ENCODE results near the gene DIO1. TPM values are rescaled to one million over a fixed set of nuclear protein-coding genes. Genes with fewer than 3 reads are reported as not detected.
"Not testable (repeated sequence)": the region's sequence is repeated elsewhere in the genome, so short reads cannot be mapped to it uniquely, and the experiment has no call there.

The DIO1 gene
- total and polyA plus RNA-seq, 2 of the 8 experiments (the other 6 are each of a cell fraction or from before 2014, with no cell fraction given) = 0.14 TPM; not detected in 1

GRCh38 chr1:53875150-53875549 is 18.8 kb upstream of the DIO1 start:
- H4K5ac ChIP-seq (ENCODE audit: insufficient read length, low read depth, low read length); H3K27me3 ChIP-seq (replicated peaks in 1 of 4; ENCODE audit: control insufficient read depth in 3 of 4, extremely low read depth in 1 of 4, insufficient read depth in 3 of 4, low read length in 3 of 4); H3K56ac ChIP-seq (replicated peaks; ENCODE audit: insufficient read length, low read depth, low read length); DNase-seq (ENCODE audit: low read depth in 1 of 2, low spot score in 2 of 2); FAIRE-seq; H2BK5ac ChIP-seq (ENCODE audit: low read depth, low read length); H2AK5ac ChIP-seq (ENCODE audit: low read depth, low read length); H4K20me1 ChIP-seq (replicated peaks in 1 of 2; ENCODE audit: control insufficient read depth in 1 of 2, insufficient read depth in 2 of 2, low read length in 2 of 2); H4K91ac ChIP-seq (replicated peaks; ENCODE audit: insufficient read length, low read length); H3K9ac ChIP-seq (replicated peaks in 1 of 4; ENCODE audit: extremely low read depth in 1 of 4, low read depth in 3 of 4, low read length in 3 of 4); H3K4ac ChIP-seq (replicated peaks; ENCODE audit: insufficient read length, low read depth, low read length); H3K79me2 ChIP-seq (ENCODE audit: control insufficient read depth in 1 of 2, insufficient read depth in 2 of 2, low read length in 2 of 2); H3K14ac ChIP-seq (ENCODE audit: insufficient read length); H2AFZ ChIP-seq (ENCODE audit: low read length); H2BK120ac ChIP-seq (replicated peaks; ENCODE audit: low read depth, low read length); POLR2A ChIA-PET (ENCODE audit: partially characterized antibody); H3K9me3 ChIP-seq (ENCODE audit: insufficient read depth in 2 of 2, low read depth in 1 of 2, low read length in 1 of 2); H2BK15ac ChIP-seq (ENCODE audit: low read length); H3K4me2 ChIP-seq (ENCODE audit: insufficient read depth in 1 of 2, low read depth in 2 of 2, low read length in 2 of 2); H3K4me3 ChIP-seq (ENCODE audit: extremely low read depth in 1 of 4, insufficient read depth in 2 of 4, low read depth in 3 of 4, low read length in 4 of 4); H3K18ac ChIP-seq (ENCODE audit: extremely low read depth, low read length); H3K27ac ChIP-seq (ENCODE audit: low read depth, low read length); H3K23me2 ChIP-seq (ENCODE audit: low read depth, low read length); H4K8ac ChIP-seq (ENCODE audit: extremely low read depth, insufficient read depth, low read length); H3K79me1 ChIP-seq (ENCODE audit: low read depth, low read length); H3K23ac ChIP-seq (ENCODE audit: insufficient read length); H3K4me1 ChIP-seq (replicated peaks in 1 of 4; ENCODE audit: control insufficient read depth in 3 of 4, insufficient read depth in 4 of 4, low read length in 3 of 4); H2BK20ac ChIP-seq (ENCODE audit: low read length); H2BK12ac ChIP-seq (ENCODE audit: low read depth, low read length): not testable (repeated sequence)
- H3K36me3 ChIP-seq (ENCODE audit: control insufficient read depth in 2 of 4, insufficient read depth in 4 of 4, low read length in 3 of 4) = peaks cover 3 to 26% (median 9%) of the 10 kb centered on the region in 4 experiments; a peak in 6 of 8 replicates
- WGBS, 2 experiments (ENCODE audit: extremely low coverage in 1 of 2, insufficient coverage in 1 of 2, insufficient read length in 1 of 2, insufficient replicate concordance in 2 of 2, low coverage in 1 of 2, low lambda C conversion rate in 2 of 2, missing lambda C conversion rate in 1 of 2) = 94% methylated on average over 2 of the region's 2 CpGs; no CpG with 5 or more reads in 1 of the 2 experiments
- CTCF ChIA-PET (ENCODE audit: partially characterized antibody) = interaction anchor here (5.0 to 10.4 kb wide), 3 partner anchors 15 to 84 kb away, joined by 28 to 84 read pairs (median 62); no protein-coding TSS in a partner anchor

All from H1 (cell line).